ENCODE results near the gene TRIM51.

The TRIM51 gene

DNA sequence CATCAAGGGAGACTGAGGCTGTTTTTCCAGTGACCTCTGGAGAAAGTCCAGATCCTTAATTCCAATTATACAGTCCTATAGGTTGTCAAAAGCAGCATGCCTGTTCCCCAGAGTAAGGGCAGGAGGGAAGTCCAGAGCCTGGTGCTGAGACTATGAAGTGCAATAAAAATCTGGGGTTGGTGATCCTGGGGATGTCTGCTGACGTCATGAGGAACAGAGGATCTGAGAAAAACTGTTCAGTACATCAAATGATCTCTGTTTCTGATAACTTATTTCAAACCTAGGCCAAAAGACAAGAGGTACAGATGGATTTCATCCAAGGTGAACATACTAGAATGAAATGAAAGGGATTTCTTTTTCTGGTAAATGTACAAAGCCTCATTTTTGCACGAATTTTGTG is 19.2 kb downstream of the TRIM51 start:
- Histone ChIP-seq H3K27ac (ENCODE audit: low read depth, low read length) (no peak overlapping the region), H3K9me3 (ENCODE audit: control insufficient read depth, insufficient read depth, low read depth, low read length) (peaks cover 16% of the 10 kb centered on the region; the same call in 1 of the 2 replicates), H3K36me3 (ENCODE audit: control insufficient read depth, insufficient read depth, low read length) (no peaks in the 10 kb centered on the region), H3K4me3 (ENCODE audit: low read depth, low read length) (no peak overlapping the region), H3K9ac (ENCODE audit: low read length) (no peak overlapping the region), H3K27me3 (ENCODE audit: control insufficient read depth, insufficient read depth, low read length) (no peaks in the 10 kb centered on the region), H3K4me1 (ENCODE audit: control insufficient read depth, insufficient read depth, low read length) (no peaks in the 10 kb centered on the region)

DNA sequence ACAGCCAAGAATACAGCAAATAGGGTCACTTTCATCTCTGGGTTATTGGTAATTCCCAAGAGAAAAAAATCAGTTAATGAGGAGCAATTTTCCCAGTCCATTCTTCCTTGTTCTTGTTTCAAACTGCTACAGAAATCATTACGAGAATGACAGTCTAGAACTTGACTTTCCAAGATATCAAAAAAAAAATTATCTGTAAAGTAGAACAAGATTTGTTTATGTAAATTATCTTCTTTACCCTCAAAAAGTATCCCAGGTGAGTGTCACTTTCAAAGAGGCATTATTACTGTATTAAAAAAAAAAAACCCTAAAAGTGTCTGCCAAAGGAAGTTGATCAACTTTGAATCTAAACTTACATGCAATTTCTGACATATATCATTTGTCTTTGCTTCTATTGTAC is 31.4 kb downstream of the TRIM51 start, which contains the start of gene OR5W2:
TSS of gene OR5W2 (minus strand) at position 101 of the 400 bp plus-strand sequence. CDS start at position 101, 0 bp downstream.
- Histone ChIP-seq H3K27me3 (ENCODE audit: control insufficient read depth, insufficient read depth, low read length) (no peaks in the 10 kb centered on the region), H3K9ac (ENCODE audit: low read length) (no peak within 1 kb of the TSS), H3K9me3 (ENCODE audit: control insufficient read depth, insufficient read depth, low read depth, low read length) (peaks cover 10% of the 10 kb centered on the region; the same call in 1 of the 2 replicates), H3K27ac (ENCODE audit: low read depth, low read length) (no peak within 1 kb of the TSS), H3K36me3 (ENCODE audit: control insufficient read depth, insufficient read depth, low read length) (no peaks in the 10 kb centered on the region), H3K4me1 (ENCODE audit: control insufficient read depth, insufficient read depth, low read length) (no peaks in the 10 kb centered on the region), H3K4me3 (ENCODE audit: low read depth, low read length) (no peak within 1 kb of the TSS)

DNA sequence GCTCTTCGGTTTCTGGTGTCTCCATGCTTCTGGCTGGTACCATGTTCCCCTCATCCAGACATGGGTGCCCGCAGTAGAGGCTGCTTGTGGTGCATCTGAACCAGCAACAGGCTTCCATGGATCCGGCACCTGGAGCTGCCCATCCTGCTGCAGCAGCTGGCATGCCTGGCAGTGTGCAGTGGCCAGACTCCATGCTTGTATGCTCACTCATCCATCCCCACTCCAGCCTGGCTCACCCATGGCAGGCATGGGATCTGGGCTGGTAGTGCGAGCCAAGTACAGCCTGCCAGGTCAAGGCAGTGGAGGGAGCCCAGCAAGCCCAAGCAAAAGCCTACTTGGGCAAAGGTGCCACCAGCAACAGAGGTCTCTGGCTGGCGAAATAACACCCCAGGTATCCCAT is 37.4 kb downstream of the TRIM51 start:
- no peaks in the 10 kb centered on the region for H3K27me3 ChIP-seq (ENCODE audit: control insufficient read depth, insufficient read depth, low read length)
- H3K4me1 ChIP-seq (ENCODE audit: control insufficient read depth, insufficient read depth, low read length): no peaks in the 10 kb centered on the region
- H3K9ac ChIP-seq (ENCODE audit: low read length): no peak overlapping the region
- no peak overlapping the region for H3K4me3 ChIP-seq (ENCODE audit: low read depth, low read length)
- peaks cover 20% of the 10 kb centered on the region for H3K9me3 ChIP-seq (ENCODE audit: control insufficient read depth, insufficient read depth, low read depth, low read length)
- H3K27ac ChIP-seq (ENCODE audit: low read depth, low read length): no peak overlapping the region
- no peaks in the 10 kb centered on the region for H3K36me3 ChIP-seq (ENCODE audit: control insufficient read depth, insufficient read depth, low read length)

DNA sequence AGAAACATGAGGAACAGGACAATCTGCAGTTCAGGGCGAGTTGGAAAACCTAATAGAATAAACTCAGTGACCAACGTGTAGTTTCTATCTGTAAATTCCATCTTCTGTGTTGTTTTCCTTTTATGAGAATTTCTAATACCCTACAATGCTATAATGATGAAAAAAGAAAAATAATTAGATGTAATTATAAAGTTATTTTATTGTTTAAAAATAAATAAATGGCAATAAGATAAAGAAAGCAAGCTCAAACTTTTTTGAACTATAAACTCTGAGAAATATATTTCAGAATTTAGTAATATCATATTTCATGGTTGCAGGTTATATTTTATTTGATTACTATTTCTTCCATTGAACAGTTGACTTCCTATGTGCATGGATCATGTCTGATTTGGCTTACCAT is 53.2 kb downstream of the TRIM51 start, which contains the start of gene OR5I1:
TSS of gene OR5I1 (minus strand) at position 101 of the 400 bp plus-strand sequence. CDS start at position 101, 0 bp downstream.
- Histone ChIP-seq H3K9me3 (ENCODE audit: control insufficient read depth, insufficient read depth, low read depth, low read length) (peaks cover 8% of the 10 kb centered on the region), H3K4me3 (ENCODE audit: low read depth, low read length) (no peak within 1 kb of the TSS), H3K27me3 (ENCODE audit: control insufficient read depth, insufficient read depth, low read length) (no peaks in the 10 kb centered on the region), H3K4me1 (ENCODE audit: control insufficient read depth, insufficient read depth, low read length) (no peaks in the 10 kb centered on the region), H3K27ac (ENCODE audit: low read depth, low read length) (no peak within 1 kb of the TSS), H3K36me3 (ENCODE audit: control insufficient read depth, insufficient read depth, low read length) (no peaks in the 10 kb centered on the region), H3K9ac (ENCODE audit: low read length) (no peak within 1 kb of the TSS)

All from HUES6 (cell line).